ENCODE measurements around the gene AGAP1. TPM values are rescaled to one million over a fixed set of nuclear protein-coding genes. Genes with fewer than 3 reads are reported as not detected.

AGAP1 gene
- polyA plus RNA-seq, 2 of the 4 experiments (the other 2 are of a cell fraction) = 20.2 to 21.9 TPM

GRCh38 chr2:235861383-235861782, 367.5 kb downstream of the AGAP1 start:
- Histone ChIP-seq H3K4me3 (no peak overlapping the region), H3K27ac (no peak overlapping the region), H3K9me3 (no peaks in the 10 kb centered on the region), H3K4me2 (no peak overlapping the region), H3K4me1 (no peaks in the 10 kb centered on the region)
- POLR2A ChIA-PET = no interaction called here
- FAIRE-seq = no peak
- DNase-seq (ENCODE audit: low read depth in 1 of 2, low spot score in 1 of 2) = no peak
- CTCF ChIA-PET = no interaction called here
- TF ChIP-seq, protein P1, sequence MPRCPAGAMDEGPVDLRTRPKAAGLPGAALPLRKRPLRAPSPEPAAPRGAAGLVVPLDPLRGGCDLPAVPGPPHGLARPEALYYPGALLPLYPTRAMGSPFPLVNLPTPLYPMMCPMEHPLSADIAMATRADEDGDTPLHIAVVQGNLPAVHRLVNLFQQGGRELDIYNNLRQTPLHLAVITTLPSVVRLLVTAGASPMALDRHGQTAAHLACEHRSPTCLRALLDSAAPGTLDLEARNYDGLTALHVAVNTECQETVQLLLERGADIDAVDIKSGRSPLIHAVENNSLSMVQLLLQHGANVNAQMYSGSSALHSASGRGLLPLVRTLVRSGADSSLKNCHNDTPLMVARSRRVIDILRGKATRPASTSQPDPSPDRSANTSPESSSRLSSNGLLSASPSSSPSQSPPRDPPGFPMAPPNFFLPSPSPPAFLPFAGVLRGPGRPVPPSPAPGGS (IDR thresholded peaks at IDR 0.05) = no peak
- no peak for TF ChIP-seq MAZ (IDR thresholded peaks at IDR 0.05; ENCODE audit: borderline replicate concordance, low read depth, low read length)
- no peak for TF ChIP-seq USF2 (IDR thresholded peaks at IDR 0.05)
- no peak for TF ChIP-seq ZFP36 (IDR thresholded peaks at IDR 0.05; ENCODE audit: borderline replicate concordance, partially characterized antibody)
- no peak for TF ChIP-seq REST (IDR thresholded peaks at IDR 0.05)
- TF ChIP-seq ATOH8 (CRISPR knock-in tag; IDR thresholded peaks at IDR 0.05; ENCODE audit: low read depth) = no peak
- TF ChIP-seq GATA3 (IDR thresholded peaks at IDR 0.05; ENCODE audit: borderline replicate concordance) = no peak
- TF ChIP-seq SREBF2 (IDR thresholded peaks at IDR 0.05) = no peak
- ATAC-seq = no peak
- WGBS (ENCODE audit: missing lambda C conversion rate) = 72% methylated on average over 3 of the region's 3 CpGs

- no peak overlapping the region for H3K4me3 ChIP-seq
- DNase-seq (ENCODE audit: low read depth in 1 of 2, low spot score in 1 of 2) (no peak), ATAC-seq (no peak), FAIRE-seq (no peak)
- no peaks in the 10 kb centered on the region for H3K4me1 ChIP-seq
- TF ChIP-seq ZSCAN20 (CRISPR knock-in tag; IDR thresholded peaks at IDR 0.05) = no peak
- WGBS (ENCODE audit: missing lambda C conversion rate) = 93% methylated on average over 5 of the region's 11 CpGs
- CTCF ChIA-PET = no interaction called here
- H3K4me2 ChIP-seq = no peak overlapping the region
- no peaks in the 10 kb centered on the region for H3K9me3 ChIP-seq
- POLR2A ChIA-PET = no interaction called here
- no peak overlapping the region for H3K27ac ChIP-seq
Observed at GRCh38 chr2:235863414-235863813, 369.6 kb downstream of the AGAP1 start.

GRCh38 chr2:235864302-235864701, 370.5 kb downstream of the AGAP1 start:
- WGBS (ENCODE audit: missing lambda C conversion rate) = 94% methylated on average over 17 of the region's 17 CpGs
- DNase-seq (ENCODE audit: low read depth in 1 of 2, low spot score in 1 of 2) (no peak), FAIRE-seq (no peak), ATAC-seq (no peak)
- Histone ChIP-seq H3K27ac (no peak overlapping the region), H3K4me2 (no peak overlapping the region), H3K4me1 (no peaks in the 10 kb centered on the region), H3K4me3 (no peak overlapping the region), H3K9me3 (no peaks in the 10 kb centered on the region)
- no peak for TF ChIP-seq HEYL (CRISPR knock-in tag; IDR thresholded peaks at IDR 0.05)
- no peak for TF ChIP-seq ZFP36 (IDR thresholded peaks at IDR 0.05; ENCODE audit: borderline replicate concordance, partially characterized antibody)
- TF ChIP-seq SMC3 (IDR thresholded peaks at IDR 0.05) = no peak
- TF ChIP-seq EP300 (IDR thresholded peaks at IDR 0.05) = no peak
- TF ChIP-seq MAFK (IDR thresholded peaks at IDR 0.05; ENCODE audit: partially characterized antibody) = no peak
- POLR2A ChIA-PET = no interaction called here
- CTCF ChIA-PET = interaction anchor here (1.0 to 1.5 kb wide), 2 partner anchors 25 to 316 kb away, joined by 3 to 7 read pairs; no protein-coding TSS in a partner anchor

Measured in A549 (cell line).